HG02763 (cell line): ENCODE measurements around the gene EMC1.
A peak's percentile ranks its signal among the peaks of the same experiment; 100 is the strongest.
"Not testable (repeated sequence)": the region's sequence is repeated elsewhere in the genome, so short reads cannot be mapped to it uniquely, and the experiment has no call there.

Experiments used
- ATAC-seq: cut with Tn5 transposase; IDR thresholded peaks from one replicate; pipeline ENCODE4 v1.9.1; 2021; ENCODE audit warnings: mild to moderate bottlenecking, moderate library complexity; ENCODE audit not compliant: unreplicated experiment

Gene EMC1

GRCh38 chr1:19251305-19252196, at the start of gene EMC1, which contains the start of gene MRTO4:
TSS of gene EMC1 (minus strand) at chr1:19251524. CDS start at chr1:19251509, 15 bp downstream.
TSS of gene MRTO4 (plus strand) at chr1:19251805. CDS start at chr1:19251836, 31 bp downstream.
- peak; percentile 89 for ATAC-seq

- ATAC-seq = no peak
These were observed 48.9 kb upstream of the EMC1 start for GRCh38 chr1:19300211-19300610.

GRCh38 chr1:19294638-19295037, 43.3 kb upstream of the EMC1 start:
- ATAC-seq = no peak

- ATAC-seq = no peak
These were observed 37.9 kb upstream of the EMC1 start for GRCh38 chr1:19289244-19289643.

- not testable (repeated sequence) for ATAC-seq
These were observed 37.3 kb upstream of the EMC1 start, which contains the start of gene AKR7A3 for GRCh38 chr1:19288324-19289241. TSS of gene AKR7A3 (minus strand) at chr1:19288770. CDS start at chr1:19288709, 61 bp downstream.

GRCh38 chr1:19287436-19288185, 36.3 kb upstream of the EMC1 start:
- ATAC-seq = no peak

GRCh38 chr1:19285807-19286206, 34.5 kb upstream of the EMC1 start:
- not testable (repeated sequence) for ATAC-seq

GRCh38 chr1:19285366-19285765, 34.0 kb upstream of the EMC1 start:
- ATAC-seq = not testable (repeated sequence)

- no peak for ATAC-seq
These were observed 33.6 kb upstream of the EMC1 start for GRCh38 chr1:19284881-19285280.

- no peak for ATAC-seq
These were observed 32.6 kb upstream of the EMC1 start for GRCh38 chr1:19283891-19284290.

- ATAC-seq = no peak
These were observed 23.3 kb upstream of the EMC1 start for GRCh38 chr1:19274636-19275035.

- not testable (repeated sequence) for ATAC-seq
These were observed 22.7 kb upstream of the EMC1 start for GRCh38 chr1:19273844-19274531.

GRCh38 chr1:19273106-19273843, 22.0 kb upstream of the EMC1 start:
- ATAC-seq = no peak

- ATAC-seq = no peak
These were observed 20.7 kb upstream of the EMC1 start for GRCh38 chr1:19272064-19272463.

GRCh38 chr1:19270343-19270730, 19.0 kb upstream of the EMC1 start:
- not testable (repeated sequence) for ATAC-seq

- ATAC-seq = not testable (repeated sequence)
These were observed 18.4 kb upstream of the EMC1 start for GRCh38 chr1:19269427-19270342.

GRCh38 chr1:19268445-19268844, 17.1 kb upstream of the EMC1 start:
- ATAC-seq = no peak

- no peak for ATAC-seq
These were observed 11.4 kb upstream of the EMC1 start for GRCh38 chr1:19262744-19263143.
